Uterus (tissue), 4 donors: Measurements from ENCODE around the gene GLI1. TPM values are rescaled to one million over a fixed set of nuclear protein-coding genes. Genes with fewer than 3 reads are reported as not detected.

Source experiments
- DNase-seq, 2 donors: peaks; one replicate each; pipeline ENCODE4 v3.0.0-alpha.2; 2019 to 2020
- H3K27ac ChIP-seq, 2 donors: fragments of 200-600 bp; sonication (generic); 1 replicate in 1 of 2; 2 replicates in 1 of 2; pipeline ENCODE4 v1.5.1; 2016 to 2018
- H3K27me3 ChIP-seq, 2 donors: fragments of 200-600 bp; sonication (generic); one replicate each; pipeline ENCODE4 v1.5.1; 2018 to 2019; ENCODE audit warnings: control low read depth in 1 of 2
- H3K36me3 ChIP-seq, 2 donors: fragments of 200-600 bp; sonication (generic); one replicate each; pipeline ENCODE4 v1.5.1; 2019; ENCODE audit warnings: control low read depth in 1 of 2
- H3K4me1 ChIP-seq, 2 donors: fragments of 200-600 bp; sonication (generic); one replicate each; pipeline ENCODE4 v1.5.1; 2018 to 2019; ENCODE audit warnings: control low read depth in 1 of 2
- H3K4me3 ChIP-seq, 2 donors: fragments of 200-600 bp; sonication (generic); 1 replicate in 1 of 2; 2 replicates in 1 of 2; pipeline ENCODE4 v1.5.1; 2018 to 2019; ENCODE audit warnings: mild to moderate bottlenecking in 1 of 2
- H3K9me3 ChIP-seq, 2 donors: fragments of 200-600 bp; sonication (generic); one replicate each; pipeline ENCODE4 v1.5.1; 2019; ENCODE audit warnings: control low read depth in 1 of 2
- CTCF ChIP-seq, 4 experiments: fragments of 200-600 bp in 2 of 4; fragments of 450-650 bp in 2 of 4; sonication (generic) in 2 of 4; IDR thresholded peaks; one replicate each; pipeline ENCODE4 v1.5.1; 2016 to 2019; ENCODE audit warnings: antibody characterized with exemption in 4 of 4, mild to moderate bottlenecking in 2 of 4, moderate library complexity in 1 of 4
- POLR2A ChIP-seq, 2 donors: fragments of 450-650 bp; IDR thresholded peaks; one replicate each; pipeline ENCODE4 v1.6.1; 2016; ENCODE audit warnings: antibody characterized with exemption in 2 of 2, mild to moderate bottlenecking in 1 of 2, moderate library complexity in 1 of 2
- intact Hi-C: fragments of 100-400 bp; cut with DNase I; formaldehyde crosslinking; loops from one replicate; pipeline ENCODE4 v1.15.1; 2023; ENCODE audit warnings: low total_unique reads
- total RNA-seq, 4 donors: library from RNA; depleted of rRNA in 3 of 4; stranded (reverse); fragments of >200 nt in 3 of 4; gene quantifications; one replicate each; pipeline versions ENCODE4 v1.1.0 to v1.2.4, GENCODE V29; 2014 to 2023
- donor health status: DM: yes; HTN: yes; CAD: no.

The GLI1 gene
- total RNA-seq, 4 donors from 2014 or later: 6.1 to 6.6 TPM; not detected in 2

GRCh38 chr12:57430112-57430930 is 29.3 kb upstream of the GLI1 start:
- intact Hi-C loops: no loop called here
- Histone ChIP-seq H3K36me3 (no peaks in the 10 kb centered on the region), H3K9me3 (no peaks in the 10 kb centered on the region), H3K4me1 (peaks cover 0 to 9% of the 10 kb centered on the region in 2 donors), H3K4me3 (peak overlapping the region; percentile 64 to 74), H3K27ac (peak overlapping the region; percentile 94 to 96), H3K27me3 (no peaks in the 10 kb centered on the region)
- TF ChIP-seq CTCF (IDR thresholded peaks at IDR 0.05) (peak in 1 of 4 experiments; percentile 17), POLR2A (IDR thresholded peaks at IDR 0.05) (no peak)
- peak in 1 of 2 donors; percentile 32 for DNase-seq

DNA sequence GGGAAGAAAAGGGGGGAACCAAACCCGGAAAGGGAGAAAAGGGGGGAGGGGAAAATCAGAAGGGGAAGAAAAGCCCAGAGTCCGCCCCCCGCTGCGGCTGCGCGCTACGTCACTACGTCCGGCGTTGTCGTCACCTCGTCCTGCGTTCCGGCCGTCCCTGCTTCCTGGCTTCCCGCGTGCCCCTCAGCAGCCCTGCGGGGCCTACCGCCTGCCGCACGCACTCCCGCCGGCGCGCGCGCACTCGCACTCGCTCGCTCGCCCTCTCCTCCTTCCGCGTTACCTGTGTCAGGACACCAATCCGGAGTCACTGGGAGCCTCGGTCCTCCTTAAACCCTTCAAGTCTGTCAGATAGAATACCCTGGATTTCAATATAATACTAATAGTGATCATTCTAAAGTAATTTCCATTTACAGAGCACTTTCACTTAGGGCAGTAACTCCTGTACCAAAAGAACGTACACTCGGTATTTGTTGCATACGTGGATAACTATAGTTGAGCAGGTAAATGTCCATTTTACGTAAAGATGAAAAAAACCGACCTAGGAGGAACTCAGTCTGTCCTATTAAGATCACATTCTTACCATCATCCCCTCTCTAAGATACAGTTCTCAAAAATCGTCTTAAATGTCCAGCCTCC is 28.5 kb upstream of the GLI1 start, which contains the start of gene R3HDM2:
R3HDM2 (minus strand) TSS at position 113 of the 636 bp plus-strand sequence. CDS start 120,615 bp downstream, outside the sequence.
- Histone ChIP-seq H3K9me3 (no peaks in the 10 kb centered on the region), H3K4me3 (peak within 1 kb of the TSS; percentile 64 to 74), H3K36me3 (no peaks in the 10 kb centered on the region), H3K27me3 (no peaks in the 10 kb centered on the region), H3K27ac (peak within 1 kb of the TSS; percentile 94 to 96), H3K4me1 (peaks cover 0 to 9% of the 10 kb centered on the region in 2 donors)
- intact Hi-C loops: no loop called here
- peak; percentile 91 to 94 for TF ChIP-seq POLR2A (IDR thresholded peaks at IDR 0.05)
- peak in 1 of 4 experiments; percentile 34 for TF ChIP-seq CTCF (IDR thresholded peaks at IDR 0.05)
- peak; percentile 96 for DNase-seq

DNA sequence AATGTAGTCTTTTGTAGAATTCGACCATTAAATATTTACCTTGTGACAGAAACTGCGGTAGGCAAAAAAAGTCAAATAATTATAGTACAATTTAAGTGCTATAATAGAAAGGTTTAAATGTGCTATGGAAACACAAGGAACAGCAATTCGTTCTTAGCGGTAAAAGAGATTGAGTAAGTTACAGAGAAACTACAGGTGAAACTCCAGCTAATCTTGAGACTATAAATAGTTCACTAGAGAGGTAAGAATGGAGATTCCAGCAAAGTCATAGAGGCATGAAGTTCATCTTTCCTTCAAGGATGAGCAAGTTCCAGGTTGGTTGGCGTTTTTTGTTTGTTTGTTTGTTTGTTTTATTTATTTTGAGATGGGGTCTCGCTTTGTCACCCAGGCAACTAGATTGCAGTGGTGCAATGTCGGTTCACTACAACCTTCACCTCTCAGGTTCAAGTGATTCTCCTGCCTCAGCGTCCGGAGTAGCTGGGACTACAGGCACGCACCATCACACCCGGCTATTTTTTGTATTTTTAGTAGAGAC is 27.9 kb upstream of the GLI1 start:
- intact Hi-C loops: no loop called here
- TF ChIP-seq POLR2A (IDR thresholded peaks at IDR 0.05) (no peak), CTCF (IDR thresholded peaks at IDR 0.05) (no peak)
- peak overlapping the region; percentile 94 to 96 for H3K27ac ChIP-seq
- peaks cover 0 to 9% of the 10 kb centered on the region in 2 donors for H3K4me1 ChIP-seq
- no peaks in the 10 kb centered on the region for H3K9me3 ChIP-seq
- no peaks in the 10 kb centered on the region for H3K27me3 ChIP-seq
- no peaks in the 10 kb centered on the region for H3K36me3 ChIP-seq
- peak overlapping the region in 1 of 2 donors; percentile 64 for H3K4me3 ChIP-seq
- DNase-seq: no peak

DNA sequence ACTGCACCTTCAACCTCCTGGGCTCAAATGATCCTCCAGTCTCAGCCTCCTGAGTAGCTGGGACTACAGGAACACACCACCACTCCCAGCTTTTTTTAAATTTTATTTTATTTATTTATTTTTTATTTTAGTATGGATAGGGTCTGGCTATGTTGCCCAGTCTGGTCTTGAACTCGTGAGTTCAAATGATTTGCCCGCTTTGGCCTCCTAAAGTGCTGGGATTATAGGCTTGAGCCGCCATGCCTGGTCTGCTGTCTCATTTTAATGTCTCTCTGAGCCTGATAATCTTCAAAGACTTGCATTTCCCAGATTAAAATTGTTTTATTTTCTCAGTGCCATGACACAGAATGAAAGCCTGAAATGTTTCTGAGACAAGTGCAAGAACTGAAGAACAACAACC is 26.2 kb upstream of the GLI1 start:
- H3K27ac ChIP-seq: no peak overlapping the region
- TF ChIP-seq CTCF (IDR thresholded peaks at IDR 0.05) (no peak), POLR2A (IDR thresholded peaks at IDR 0.05) (no peak)

More for the DNA sequence above, 26.2 kb upstream of the GLI1 start:
- DNase-seq: no peak
- no peaks in the 10 kb centered on the region for H3K27me3 ChIP-seq
- no peaks in the 10 kb centered on the region for H3K9me3 ChIP-seq
- no peaks in the 10 kb centered on the region for H3K36me3 ChIP-seq
- intact Hi-C loops: no loop called here
- no peak overlapping the region for H3K4me3 ChIP-seq
- H3K4me1 ChIP-seq: peaks cover 0 to 9% of the 10 kb centered on the region in 2 donors
